ENCODE results near the gene GALNT12. TPM values are rescaled to one million over a fixed set of nuclear protein-coding genes. Genes with fewer than 3 reads are reported as not detected.

The GALNT12 gene
- total RNA-seq, 1 donor from 2014 or later, result 2.6 TPM

- no peaks in the 10 kb centered on the region for H3K36me3 ChIP-seq (ENCODE audit: control insufficient read depth, insufficient read depth, low read length)
- H3K4me3 ChIP-seq (ENCODE audit: low read depth, low read length), result no peak overlapping the region
- DNase-seq (ENCODE audit: low read depth), result no peak
- peaks cover under 1% of the 10 kb centered on the region for H3K27me3 ChIP-seq (ENCODE audit: control insufficient read depth, insufficient read depth, low read length)
- TF ChIP-seq CTCF (IDR thresholded peaks at IDR 0.05; ENCODE audit: insufficient read depth, low read length, severe bottlenecking), result no peak
- FAIRE-seq, result no peak
These were observed 61.7 kb downstream of the GALNT12 start for GRCh38 chr9:98869078-98869745.

- FAIRE-seq (no peak), DNase-seq (ENCODE audit: low read depth) (no peak)
- Histone ChIP-seq H3K36me3 (ENCODE audit: control insufficient read depth, insufficient read depth, low read length) (no peaks in the 10 kb centered on the region), H3K27me3 (ENCODE audit: control insufficient read depth, insufficient read depth, low read length) (no peaks in the 10 kb centered on the region), H3K4me3 (ENCODE audit: low read depth, low read length) (no peak overlapping the region)
- no peak for TF ChIP-seq CTCF (IDR thresholded peaks at IDR 0.05; ENCODE audit: insufficient read depth, low read length, severe bottlenecking)
These were observed 62.4 kb downstream of the GALNT12 start for GRCh38 chr9:98869866-98870265.

- no peak overlapping the region for H3K4me3 ChIP-seq (ENCODE audit: low read depth, low read length)
- H3K27me3 ChIP-seq (ENCODE audit: control insufficient read depth, insufficient read depth, low read length), result no peaks in the 10 kb centered on the region
- no peak for DNase-seq (ENCODE audit: low read depth)
- FAIRE-seq, result no peak
- H3K36me3 ChIP-seq (ENCODE audit: control insufficient read depth, insufficient read depth, low read length), result no peaks in the 10 kb centered on the region
- no peak for TF ChIP-seq CTCF (IDR thresholded peaks at IDR 0.05; ENCODE audit: insufficient read depth, low read length, severe bottlenecking)
These were observed 63.5 kb downstream of the GALNT12 start for GRCh38 chr9:98870782-98871557.

- H3K4me3 ChIP-seq (ENCODE audit: low read depth, low read length), result no peak overlapping the region
- FAIRE-seq (no peak), DNase-seq (ENCODE audit: low read depth) (no peak)
- no peak for TF ChIP-seq CTCF (IDR thresholded peaks at IDR 0.05; ENCODE audit: insufficient read depth, low read length, severe bottlenecking)
- H3K36me3 ChIP-seq (ENCODE audit: control insufficient read depth, insufficient read depth, low read length), result no peaks in the 10 kb centered on the region
- H3K27me3 ChIP-seq (ENCODE audit: control insufficient read depth, insufficient read depth, low read length), result no peaks in the 10 kb centered on the region
These were observed 64.1 kb downstream of the GALNT12 start for GRCh38 chr9:98871558-98872065.

- FAIRE-seq (no peak), DNase-seq (ENCODE audit: low read depth) (no peak)
- Histone ChIP-seq H3K36me3 (ENCODE audit: control insufficient read depth, insufficient read depth, low read length) (no peaks in the 10 kb centered on the region), H3K27me3 (ENCODE audit: control insufficient read depth, insufficient read depth, low read length) (peaks cover 2% of the 10 kb centered on the region), H3K4me3 (ENCODE audit: low read depth, low read length) (no peak overlapping the region)
- TF ChIP-seq CTCF (IDR thresholded peaks at IDR 0.05; ENCODE audit: insufficient read depth, low read length, severe bottlenecking), result no peak
These were observed 66.1 kb downstream of the GALNT12 start for GRCh38 chr9:98873526-98873925.
